ENCODE results near the gene LKAAEAR1. TPM values are rescaled to one million over a fixed set of nuclear protein-coding genes. Genes with fewer than 3 reads are reported as not detected.

The LKAAEAR1 gene
- total RNA-seq, 1 donor from 2014 or later, result not detected

- H3K27ac Mint-ChIP-seq (ENCODE audit: unreplicated experiment), result no peak overlapping the region
- H3K27me3 Mint-ChIP-seq (ENCODE audit: unreplicated experiment), result peaks cover 17% of the 10 kb centered on the region
- peaks cover 6% of the 10 kb centered on the region for H3K9me3 Mint-ChIP-seq (ENCODE audit: unreplicated experiment)
- H3K36me3 Mint-ChIP-seq (ENCODE audit: unreplicated experiment), result no peaks in the 10 kb centered on the region
- H3K4me1 Mint-ChIP-seq (ENCODE audit: low read depth, unreplicated experiment), result peaks cover 6% of the 10 kb centered on the region
- no peak overlapping the region for H3K4me3 Mint-ChIP-seq (ENCODE audit: unreplicated experiment)
- DNase-seq, result no peak
- no peak for TF ChIP-seq CTCF (IDR thresholded peaks at IDR 0.05; ENCODE audit: partially characterized antibody, unreplicated experiment)
Observed at GRCh38 chr20:64077876-64078551, 6.2 kb downstream of the LKAAEAR1 start.

- H3K9me3 Mint-ChIP-seq (ENCODE audit: unreplicated experiment), result peaks cover 6% of the 10 kb centered on the region
- no peak overlapping the region for H3K27ac Mint-ChIP-seq (ENCODE audit: unreplicated experiment)
- DNase-seq, result no peak
- H3K4me3 Mint-ChIP-seq (ENCODE audit: unreplicated experiment), result no peak overlapping the region
- TF ChIP-seq CTCF (IDR thresholded peaks at IDR 0.05; ENCODE audit: partially characterized antibody, unreplicated experiment), result no peak
- no peaks in the 10 kb centered on the region for H3K36me3 Mint-ChIP-seq (ENCODE audit: unreplicated experiment)
- H3K27me3 Mint-ChIP-seq (ENCODE audit: unreplicated experiment), result peaks cover 17% of the 10 kb centered on the region
- peaks cover 6% of the 10 kb centered on the region for H3K4me1 Mint-ChIP-seq (ENCODE audit: low read depth, unreplicated experiment)
Observed at GRCh38 chr20:64077541-64077875, 6.7 kb downstream of the LKAAEAR1 start.

GRCh38 chr20:64077094-64077493, 7.1 kb downstream of the LKAAEAR1 start:
- Mint-ChIP-seq H3K9me3 (ENCODE audit: unreplicated experiment) (peaks cover 6% of the 10 kb centered on the region), H3K27me3 (ENCODE audit: unreplicated experiment) (peaks cover 13% of the 10 kb centered on the region), H3K36me3 (ENCODE audit: unreplicated experiment) (no peaks in the 10 kb centered on the region), H3K4me3 (ENCODE audit: unreplicated experiment) (no peak overlapping the region), H3K27ac (ENCODE audit: unreplicated experiment) (no peak overlapping the region), H3K4me1 (ENCODE audit: low read depth, unreplicated experiment) (peaks cover 6% of the 10 kb centered on the region)
- no peak for TF ChIP-seq CTCF (IDR thresholded peaks at IDR 0.05; ENCODE audit: partially characterized antibody, unreplicated experiment)
- no peak for DNase-seq

GRCh38 chr20:64076061-64076997, 7.9 kb downstream of the LKAAEAR1 start:
- H3K27me3 Mint-ChIP-seq (ENCODE audit: unreplicated experiment), result peaks cover 9% of the 10 kb centered on the region
- H3K27ac Mint-ChIP-seq (ENCODE audit: unreplicated experiment), result no peak overlapping the region
- no peak for DNase-seq
- no peaks in the 10 kb centered on the region for H3K36me3 Mint-ChIP-seq (ENCODE audit: unreplicated experiment)
- H3K9me3 Mint-ChIP-seq (ENCODE audit: unreplicated experiment), result peaks cover 2% of the 10 kb centered on the region
- peaks cover 2% of the 10 kb centered on the region for H3K4me1 Mint-ChIP-seq (ENCODE audit: low read depth, unreplicated experiment)
- no peak for TF ChIP-seq CTCF (IDR thresholded peaks at IDR 0.05; ENCODE audit: partially characterized antibody, unreplicated experiment)
- H3K4me3 Mint-ChIP-seq (ENCODE audit: unreplicated experiment), result no peak overlapping the region

GRCh38 chr20:64075556-64075955, 8.6 kb downstream of the LKAAEAR1 start:
- no peak for DNase-seq
- H3K4me3 Mint-ChIP-seq (ENCODE audit: unreplicated experiment), result no peak overlapping the region
- peaks cover 7% of the 10 kb centered on the region for H3K27me3 Mint-ChIP-seq (ENCODE audit: unreplicated experiment)
- no peaks in the 10 kb centered on the region for H3K36me3 Mint-ChIP-seq (ENCODE audit: unreplicated experiment)
- no peaks in the 10 kb centered on the region for H3K9me3 Mint-ChIP-seq (ENCODE audit: unreplicated experiment)
- H3K27ac Mint-ChIP-seq (ENCODE audit: unreplicated experiment), result no peak overlapping the region
- H3K4me1 Mint-ChIP-seq (ENCODE audit: low read depth, unreplicated experiment), result peaks cover 2% of the 10 kb centered on the region
- no peak for TF ChIP-seq CTCF (IDR thresholded peaks at IDR 0.05; ENCODE audit: partially characterized antibody, unreplicated experiment)

Data from glutamatergic neuron (in vitro differentiated cells).